ENCODE data around the gene KATNA1.
"Not testable (repeated sequence)": the region's sequence is repeated elsewhere in the genome, so short reads cannot be mapped to it uniquely, and the experiment has no call there.

Gene KATNA1

DNA sequence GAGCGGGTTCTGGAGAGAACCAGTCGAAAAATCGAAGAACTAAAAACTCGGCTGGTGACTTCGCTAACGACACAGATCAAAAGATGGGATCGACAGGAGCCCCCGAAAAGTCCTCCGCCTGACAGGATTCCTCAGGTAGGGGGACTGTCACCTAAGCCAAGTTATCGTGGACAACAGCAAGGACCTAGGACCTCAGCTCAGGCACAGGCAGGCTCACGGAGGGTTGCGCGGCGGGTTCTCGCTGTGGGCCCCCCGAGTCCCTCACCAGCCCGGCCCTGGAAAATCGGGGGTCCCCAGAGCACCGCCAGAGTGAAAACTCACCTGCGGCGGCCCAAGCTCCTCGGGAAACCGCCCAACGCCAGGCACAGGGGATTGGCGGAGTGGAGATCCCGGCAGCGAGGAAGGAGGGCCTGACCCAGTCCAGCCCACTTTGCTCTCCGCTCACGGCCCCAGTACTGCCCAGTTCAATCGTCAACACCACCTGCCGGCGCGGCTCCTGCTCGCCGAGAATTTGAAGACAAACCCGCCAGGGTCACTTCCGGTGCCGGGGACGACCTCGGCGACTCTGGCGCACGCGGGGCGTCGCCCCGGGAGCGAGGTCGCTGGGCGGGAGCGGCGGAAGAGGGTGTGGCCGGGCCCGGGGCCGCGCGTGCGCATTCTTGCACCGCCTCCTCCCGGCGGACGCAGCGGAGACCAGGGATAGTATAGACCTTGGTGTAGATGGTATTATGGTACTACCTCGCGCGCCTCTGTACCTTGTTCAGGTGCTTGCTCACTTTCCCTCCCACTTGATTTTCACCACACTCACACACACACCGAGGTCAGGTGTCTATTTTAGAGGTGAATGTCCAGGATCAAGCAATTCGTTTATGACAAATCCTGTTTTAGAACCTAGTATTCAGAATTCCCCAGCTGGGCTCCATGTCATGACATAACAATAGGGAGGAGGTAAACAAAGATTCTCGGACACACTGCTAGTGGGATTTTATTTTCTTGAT is at the start of gene KATNA1:
KATNA1 (minus strand) TSS at position 567 of the 998 bp plus-strand sequence. CDS start 10,167 bp downstream, outside the sequence.
- H3K27ac Mint-ChIP-seq: peak within 1 kb of the TSS; percentile 77
- H3K36me3 Mint-ChIP-seq: peaks cover 16% of the 10 kb centered on the region
- no peaks in the 10 kb centered on the region for H3K27me3 Mint-ChIP-seq
- H3K4me3 Mint-ChIP-seq: peak within 1 kb of the TSS; percentile 75
- H3K9me3 Mint-ChIP-seq: no peaks in the 10 kb centered on the region
- DNase-seq: peak; percentile 91
- CTCF ChIA-PET: interaction anchor here (1.6 kb wide), 1 partner anchor 83 kb away, joined by 4 read pairs; the partner anchor contains the start of gene GINM1
- H3K4me1 Mint-ChIP-seq: peaks cover 35% of the 10 kb centered on the region

DNA sequence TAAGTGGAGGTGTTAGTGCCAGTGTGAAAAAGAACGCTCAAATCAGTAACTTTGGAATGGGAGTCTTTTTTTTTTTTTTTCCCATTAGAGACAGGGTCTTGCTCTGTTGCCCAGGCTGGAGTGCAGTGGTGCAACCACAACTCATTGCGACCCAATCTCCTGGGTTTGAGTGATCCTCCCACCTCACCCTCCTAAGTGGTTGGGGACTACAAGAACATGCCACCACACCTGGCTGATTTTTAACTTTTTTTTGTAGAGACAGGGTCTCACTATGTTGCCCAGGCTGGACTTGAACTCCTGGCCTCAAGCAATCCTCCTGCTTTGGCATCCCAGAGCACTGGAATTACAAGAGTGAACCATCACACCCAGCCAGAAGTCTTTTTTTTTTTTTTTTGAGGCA is 49.7 kb upstream of the KATNA1 start:
- CTCF ChIA-PET: no interaction called here

DNA sequence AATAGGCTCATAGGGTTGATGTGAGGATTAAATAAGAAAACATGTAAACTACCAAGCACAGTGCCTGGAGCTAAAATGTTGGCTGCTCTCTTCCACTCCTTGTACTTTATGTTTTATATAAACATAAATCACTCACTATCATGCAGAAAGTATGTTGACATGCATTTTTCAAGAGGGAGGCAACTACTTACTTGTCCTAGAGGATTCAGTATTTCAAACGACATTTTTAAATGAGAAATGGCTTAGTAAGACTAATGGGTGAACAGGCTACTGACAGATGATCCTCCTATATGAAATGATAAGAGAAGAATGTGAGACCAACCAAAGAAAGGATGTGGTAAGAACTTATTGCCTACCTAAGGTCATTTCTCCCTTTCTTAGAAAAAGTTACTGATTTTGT is 48.4 kb upstream of the KATNA1 start:
- no peak overlapping the region for H3K4me3 Mint-ChIP-seq
- H3K36me3 Mint-ChIP-seq: peaks cover 28% of the 10 kb centered on the region
- no peaks in the 10 kb centered on the region for H3K9me3 Mint-ChIP-seq
- DNase-seq: no peak
- H3K27me3 Mint-ChIP-seq: no peaks in the 10 kb centered on the region
- peaks cover 17% of the 10 kb centered on the region for H3K4me1 Mint-ChIP-seq
- CTCF ChIA-PET: no interaction called here
- H3K27ac Mint-ChIP-seq: peak overlapping the region; percentile 37

More for the DNA sequence above, 49.7 kb upstream of the KATNA1 start:
- no peak for DNase-seq
- Mint-ChIP-seq H3K9me3 (no peaks in the 10 kb centered on the region), H3K4me3 (no peak overlapping the region), H3K27me3 (no peaks in the 10 kb centered on the region), H3K36me3 (peaks cover 22% of the 10 kb centered on the region), H3K27ac (no peak overlapping the region), H3K4me1 (peaks cover 17% of the 10 kb centered on the region)

DNA sequence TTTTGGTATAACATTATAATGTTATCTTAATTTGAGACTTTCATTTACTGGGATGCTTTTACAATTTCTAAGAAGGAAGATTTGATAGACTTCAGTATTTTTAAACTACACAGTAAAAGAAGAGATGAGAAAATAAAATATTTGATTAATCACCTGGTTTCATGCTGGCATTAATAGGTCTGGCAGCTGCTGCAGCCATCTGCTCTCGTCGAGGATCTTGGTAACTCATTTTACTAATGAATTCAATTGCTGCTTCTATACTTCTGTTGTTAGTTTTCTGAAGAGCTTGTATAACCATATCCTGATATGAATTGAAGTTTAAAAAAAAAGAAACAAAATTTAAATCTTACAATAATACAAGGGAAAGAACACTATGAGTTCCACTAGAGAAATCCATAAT is 46.4 kb upstream of the KATNA1 start:
- Mint-ChIP-seq H3K36me3 (peaks cover 36% of the 10 kb centered on the region), H3K4me3 (no peak overlapping the region), H3K27me3 (no peaks in the 10 kb centered on the region), H3K9me3 (no peaks in the 10 kb centered on the region), H3K27ac (peak overlapping the region; percentile 19), H3K4me1 (peaks cover 15% of the 10 kb centered on the region)
- CTCF ChIA-PET: interaction anchor here (1.1 to 1.2 kb wide), 2 partner anchors 10 to 22 kb away, joined by 4 to 5 read pairs; no protein-coding TSS in a partner anchor
- no peak for DNase-seq

DNA sequence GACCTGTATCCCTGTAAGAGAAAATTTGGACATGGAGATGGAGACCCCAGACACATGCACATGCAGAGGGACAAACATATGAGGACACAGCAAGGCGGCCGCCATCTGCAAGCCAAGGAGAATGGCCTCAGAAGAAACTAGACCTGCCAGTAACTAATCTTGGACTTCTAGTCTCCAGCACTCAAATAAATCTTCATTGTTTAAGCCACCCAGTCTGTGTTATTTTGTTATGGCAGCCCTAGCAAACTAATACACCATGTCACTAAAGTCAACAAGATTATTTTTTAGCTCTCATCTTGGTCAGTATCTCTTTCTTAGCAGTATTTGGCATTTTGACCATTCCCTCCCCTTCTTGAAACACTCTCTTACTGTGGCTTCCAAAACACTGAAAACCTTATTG is 42.7 kb upstream of the KATNA1 start:
- DNase-seq: no peak
- Mint-ChIP-seq H3K9me3 (no peaks in the 10 kb centered on the region), H3K27ac (no peak overlapping the region), H3K36me3 (peaks cover 44% of the 10 kb centered on the region), H3K4me3 (no peak overlapping the region), H3K4me1 (peaks cover 19% of the 10 kb centered on the region), H3K27me3 (no peaks in the 10 kb centered on the region)
- CTCF ChIA-PET: no interaction called here

DNA sequence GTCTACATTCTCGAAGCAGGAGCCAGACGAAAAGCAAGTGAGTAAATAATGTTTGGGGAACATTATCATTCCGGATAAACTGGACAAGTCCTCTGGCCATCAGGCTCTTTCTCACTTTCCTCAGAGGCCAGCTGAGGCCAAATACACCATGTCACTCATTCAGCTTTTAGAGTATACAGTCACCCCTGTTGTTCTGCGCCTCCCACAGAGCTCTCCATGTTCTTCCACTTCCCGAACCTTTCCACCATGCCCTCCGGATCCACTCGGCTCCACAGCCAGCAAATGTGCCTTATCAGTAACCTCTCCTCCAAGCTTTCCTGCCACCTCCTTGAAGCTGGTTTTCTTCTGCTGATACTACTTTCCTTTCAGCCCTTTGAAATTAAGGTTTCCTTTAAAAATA is 37.7 kb upstream of the KATNA1 start:
- Mint-ChIP-seq H3K36me3 (peaks cover 40% of the 10 kb centered on the region), H3K4me1 (peaks cover 21% of the 10 kb centered on the region), H3K9me3 (no peaks in the 10 kb centered on the region), H3K27me3 (no peaks in the 10 kb centered on the region), H3K27ac (peak overlapping the region; percentile 0), H3K4me3 (no peak overlapping the region)
- no peak for DNase-seq
- CTCF ChIA-PET: interaction anchor here (1.7 kb wide), 1 partner anchor 37 kb away, joined by 4 read pairs; no protein-coding TSS in a partner anchor

DNA sequence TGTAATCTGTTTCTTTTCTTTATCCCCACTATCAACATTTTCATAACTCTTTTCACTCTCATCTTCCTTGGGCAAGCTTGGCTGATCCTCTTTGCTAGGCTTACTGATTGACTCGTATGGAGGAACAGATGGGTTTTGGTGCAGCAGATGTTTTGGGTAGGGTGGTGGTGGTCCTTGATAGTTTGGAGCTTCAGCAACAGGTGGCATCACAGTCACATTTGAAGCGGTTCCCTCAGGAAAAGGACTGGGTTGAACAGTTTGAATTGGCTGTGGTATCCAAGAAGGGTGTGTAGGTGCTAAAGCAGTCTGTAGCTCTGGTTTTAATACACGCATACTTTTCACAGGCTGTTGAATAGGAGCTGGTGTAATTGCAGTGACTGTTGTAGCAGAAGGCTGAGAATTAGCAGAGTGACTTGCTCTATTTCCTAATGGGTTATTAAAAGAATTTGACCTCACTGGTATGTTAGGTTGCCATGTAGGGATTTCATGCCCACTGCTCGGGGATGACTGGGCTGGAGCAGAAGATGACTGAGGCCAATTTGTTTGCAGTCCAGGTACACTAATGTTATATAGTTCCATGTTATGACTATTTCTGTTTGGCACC is 34.8 kb upstream of the KATNA1 start:
- DNase-seq: no peak
- H3K9me3 Mint-ChIP-seq: no peaks in the 10 kb centered on the region
- no peaks in the 10 kb centered on the region for H3K27me3 Mint-ChIP-seq
- peaks cover 41% of the 10 kb centered on the region for H3K36me3 Mint-ChIP-seq
- H3K4me3 Mint-ChIP-seq: no peak overlapping the region
- no peak overlapping the region for H3K27ac Mint-ChIP-seq
- peaks cover 19% of the 10 kb centered on the region for H3K4me1 Mint-ChIP-seq
- CTCF ChIA-PET: no interaction called here

DNA sequence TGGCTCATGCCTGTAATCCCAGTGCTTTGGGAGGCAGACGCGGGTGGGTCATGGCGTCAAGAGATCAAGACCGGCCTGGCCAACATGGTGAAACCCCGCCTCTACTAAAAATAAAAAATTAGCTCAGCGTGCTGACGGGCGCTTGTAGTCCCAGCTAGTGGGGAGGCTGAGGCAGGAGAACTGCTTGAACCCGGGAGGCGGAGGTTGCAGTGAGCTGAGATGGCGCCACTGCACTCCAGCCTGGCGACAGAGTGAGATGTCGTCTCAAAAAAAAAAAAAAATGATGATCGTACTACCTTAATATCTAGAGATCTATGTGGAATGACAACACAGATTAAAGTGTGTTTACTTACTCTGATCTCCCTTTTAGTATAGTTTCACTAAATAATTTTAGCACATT is 33.3 kb upstream of the KATNA1 start:
- CTCF ChIA-PET, DNase-seq, H3K4me3 Mint-ChIP-seq, H3K27ac Mint-ChIP-seq, H3K9me3 Mint-ChIP-seq, H3K27me3 Mint-ChIP-seq: not testable (repeated sequence)
- Mint-ChIP-seq H3K36me3 (peaks cover 48% of the 10 kb centered on the region), H3K4me1 (peaks cover 12% of the 10 kb centered on the region)

DNA sequence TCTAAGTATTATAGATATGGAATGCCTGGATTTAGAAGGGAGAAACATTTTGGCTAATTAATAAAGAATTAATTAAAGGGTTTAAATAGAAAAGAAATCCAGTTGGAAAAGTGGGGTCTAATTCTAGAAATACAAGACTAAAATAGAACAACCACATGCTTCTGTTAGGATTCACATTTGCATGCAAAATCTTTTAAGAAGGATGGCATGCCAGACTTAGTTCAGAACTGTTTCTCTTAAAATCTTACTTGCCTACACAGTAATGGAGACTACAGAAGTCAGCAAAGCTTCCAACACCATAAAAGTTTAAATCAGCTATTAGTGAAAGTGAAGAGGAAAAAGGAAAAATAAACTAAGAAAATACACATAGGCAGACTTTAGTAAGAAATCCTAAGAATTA is 32.7 kb upstream of the KATNA1 start:
- Mint-ChIP-seq H3K27me3 (no peaks in the 10 kb centered on the region), H3K36me3 (peaks cover 44% of the 10 kb centered on the region), H3K9me3 (no peaks in the 10 kb centered on the region), H3K4me1 (peaks cover 5% of the 10 kb centered on the region), H3K4me3 (no peak overlapping the region), H3K27ac (no peak overlapping the region)
- CTCF ChIA-PET: no interaction called here
- DNase-seq: no peak

DNA sequence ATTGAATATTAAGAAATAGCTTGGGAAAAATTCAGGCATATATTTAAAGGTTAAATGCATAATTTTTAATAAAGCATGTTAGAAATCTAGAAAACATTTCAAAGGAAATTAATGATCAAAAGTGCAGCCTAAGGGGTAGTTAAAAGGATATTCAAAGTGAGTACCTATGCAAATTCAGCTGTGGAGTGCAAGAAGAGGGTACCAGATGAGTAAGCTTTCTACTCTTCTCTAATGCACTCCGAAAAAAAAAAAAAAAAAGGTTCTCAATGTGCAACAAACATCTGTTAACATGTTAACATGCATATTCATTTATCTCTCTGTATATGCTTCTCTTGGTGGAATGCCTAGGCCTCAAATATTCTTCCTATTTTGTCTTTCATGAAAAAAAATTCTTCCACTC is 32.0 kb upstream of the KATNA1 start:
- no peaks in the 10 kb centered on the region for H3K9me3 Mint-ChIP-seq
- H3K4me1 Mint-ChIP-seq: peaks cover 3% of the 10 kb centered on the region
- no peaks in the 10 kb centered on the region for H3K27me3 Mint-ChIP-seq
- CTCF ChIA-PET: no interaction called here
- H3K27ac Mint-ChIP-seq: no peak overlapping the region
- H3K36me3 Mint-ChIP-seq: peaks cover 42% of the 10 kb centered on the region
- no peak overlapping the region for H3K4me3 Mint-ChIP-seq
- no peak for DNase-seq

DNA sequence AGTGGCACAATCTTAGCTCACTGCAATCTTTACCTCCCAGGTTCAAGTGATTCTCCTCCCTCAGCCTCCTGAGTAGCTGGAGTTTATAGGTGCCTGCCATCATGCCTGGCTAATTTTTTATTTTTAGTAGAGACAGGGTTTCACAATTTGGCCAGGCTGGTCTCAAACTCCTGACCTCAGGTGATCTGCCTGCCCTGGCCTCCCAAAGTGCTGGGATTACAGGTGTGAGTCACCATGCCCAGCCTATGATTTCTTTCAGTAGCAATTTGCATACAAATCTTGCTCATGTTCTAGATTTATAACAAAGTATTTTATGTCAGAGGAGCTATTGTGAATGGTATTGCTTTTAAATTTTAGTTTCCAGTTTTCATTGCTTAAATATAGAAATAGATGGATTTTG is 23.8 kb upstream of the KATNA1 start:
- H3K9me3 Mint-ChIP-seq, H3K4me3 Mint-ChIP-seq, H3K27ac Mint-ChIP-seq, CTCF ChIA-PET, H3K27me3 Mint-ChIP-seq, DNase-seq, H3K4me1 Mint-ChIP-seq: not testable (repeated sequence)
- peaks cover 48% of the 10 kb centered on the region for H3K36me3 Mint-ChIP-seq

DNA sequence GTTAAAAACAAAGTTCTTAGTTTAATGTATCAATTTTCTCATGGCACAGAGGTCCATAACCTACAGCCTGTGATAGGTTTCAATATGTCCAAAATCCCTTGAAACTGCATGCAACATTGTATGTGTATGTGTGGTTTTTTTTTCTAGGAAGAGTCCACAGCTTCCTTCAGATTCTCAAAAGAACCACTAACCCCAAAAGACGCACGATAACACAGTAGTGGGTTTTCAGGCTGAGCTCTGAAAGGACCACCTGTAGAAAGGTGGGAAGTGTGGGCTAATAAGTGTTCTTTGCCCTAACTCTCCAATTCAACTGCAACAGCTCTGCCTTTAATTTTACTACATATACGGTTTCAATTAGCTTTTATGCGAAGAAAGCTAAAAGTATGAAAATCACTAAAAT is 11.5 kb upstream of the KATNA1 start:
- CTCF ChIA-PET: interaction anchor here (1.2 kb wide), 1 partner anchor 113 kb away, joined by 3 read pairs; no protein-coding TSS in a partner anchor

DNA sequence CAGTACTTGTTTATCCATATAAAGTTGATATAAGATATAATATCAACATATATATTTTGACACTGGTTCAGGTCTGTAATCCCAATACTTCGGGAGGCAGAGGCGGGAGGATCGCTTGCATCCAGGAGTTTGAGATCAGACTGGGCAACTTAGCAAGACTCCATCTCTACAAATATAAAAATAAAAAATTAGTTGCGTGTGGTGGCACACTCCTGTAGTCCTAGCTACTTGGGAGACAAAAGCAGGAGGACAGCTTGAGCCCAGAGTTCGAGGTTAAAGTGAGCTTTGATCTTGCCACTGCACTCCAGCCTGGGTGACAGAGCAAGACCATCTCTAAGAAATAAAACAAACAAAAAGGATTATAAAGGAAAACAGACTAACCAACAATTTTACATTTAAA is 8.9 kb upstream of the KATNA1 start:
- peaks cover 21% of the 10 kb centered on the region for H3K4me1 Mint-ChIP-seq

More for the DNA sequence above, 11.5 kb upstream of the KATNA1 start:
- Mint-ChIP-seq H3K9me3 (no peaks in the 10 kb centered on the region), H3K36me3 (peaks cover 53% of the 10 kb centered on the region), H3K4me1 (peaks cover 21% of the 10 kb centered on the region), H3K4me3 (no peak overlapping the region), H3K27me3 (no peaks in the 10 kb centered on the region), H3K27ac (no peak overlapping the region)
- DNase-seq: no peak

DNA sequence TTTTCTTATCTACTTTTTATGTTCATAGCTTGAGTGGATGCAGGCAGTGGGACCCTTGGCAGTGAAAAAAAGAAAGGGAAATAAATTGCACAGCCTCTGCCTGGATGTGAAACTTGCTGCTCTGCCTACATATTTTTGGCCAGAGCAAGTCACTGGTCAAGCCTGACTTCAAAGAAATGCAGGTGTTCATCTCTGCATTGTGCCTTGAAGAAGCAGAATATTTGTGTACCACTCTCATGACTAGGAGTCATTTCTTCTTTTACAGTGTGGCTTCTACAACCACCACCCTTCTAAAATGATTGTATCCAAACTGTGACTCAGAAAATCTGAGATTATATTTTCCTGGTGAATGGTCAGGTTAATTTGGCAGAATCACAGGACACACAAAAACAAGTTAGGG is 2.5 kb upstream of the KATNA1 start:
- no peak for DNase-seq
- CTCF ChIA-PET: interaction anchor here (0.7 kb wide), 1 partner anchor 289 kb away, joined by 3 read pairs; no protein-coding TSS in a partner anchor
- H3K36me3 Mint-ChIP-seq: peaks cover 6% of the 10 kb centered on the region
- no peaks in the 10 kb centered on the region for H3K27me3 Mint-ChIP-seq
- peaks cover 23% of the 10 kb centered on the region for H3K4me1 Mint-ChIP-seq
- H3K4me3 Mint-ChIP-seq: no peak overlapping the region
- H3K9me3 Mint-ChIP-seq: no peaks in the 10 kb centered on the region
- H3K27ac Mint-ChIP-seq: no peak overlapping the region

More for the DNA sequence above, 8.9 kb upstream of the KATNA1 start:
- no peak for DNase-seq
- Mint-ChIP-seq H3K27ac (no peak overlapping the region), H3K4me3 (no peak overlapping the region), H3K27me3 (no peaks in the 10 kb centered on the region), H3K9me3 (no peaks in the 10 kb centered on the region), H3K36me3 (peaks cover 37% of the 10 kb centered on the region)
- CTCF ChIA-PET: no interaction called here

Data from activated naive CD4-positive, alpha-beta T cell treated with anti-CD3 and anti-CD28 coated beads, Interleukin-2, amount 10 ng/mL, durations not matched to agents 7 days and 5 days (primary cell).